Measurements from ENCODE around the gene DEFB132. TPM values are rescaled to one million over a fixed set of nuclear protein-coding genes. Genes with fewer than 3 reads are reported as not detected.

The DEFB132 gene
- total RNA-seq, 4 donors from 2014 or later: 0.34 TPM; not detected in 3

- H3K27ac ChIP-seq: peak overlapping the region; percentile 72
- TF ChIP-seq POLR2AphosphoS5 (IDR thresholded peaks at IDR 0.05) (no peak), EP300 (IDR thresholded peaks at IDR 0.05) (no peak), CTCF (IDR thresholded peaks at IDR 0.05) (no peak), POLR2A (IDR thresholded peaks at IDR 0.05) (no peak)
- WGBS: 49% methylated on average over 2 of the region's 2 CpGs
- no peaks in the 10 kb centered on the region for H3K9me3 ChIP-seq
- no peak for DNase-seq (ENCODE audit: low spot score in 2 of 2)
- H3K27me3 ChIP-seq: no peaks in the 10 kb centered on the region
- no peaks in the 10 kb centered on the region for H3K36me3 ChIP-seq
- peaks cover 13% of the 10 kb centered on the region for H3K4me1 ChIP-seq
- peak overlapping the region; percentile 61 for H3K4me3 ChIP-seq
Measured at GRCh38 chr20:289693-290083, 32.2 kb downstream of the DEFB132 start.

- H3K9me3 ChIP-seq: no peaks in the 10 kb centered on the region
- under 1% methylated on average over 43 of the region's 43 CpGs for WGBS
- H3K36me3 ChIP-seq: no peaks in the 10 kb centered on the region
- H3K27me3 ChIP-seq: no peaks in the 10 kb centered on the region
- peak within 1 kb of the TSS; percentile 61 for H3K4me3 ChIP-seq
- DNase-seq (ENCODE audit: low spot score in 2 of 2): peak; percentile 94
- peaks cover 13% of the 10 kb centered on the region for H3K4me1 ChIP-seq
- TF ChIP-seq EP300 (IDR thresholded peaks at IDR 0.05) (no peak), POLR2A (IDR thresholded peaks at IDR 0.05) (no peak), CTCF (IDR thresholded peaks at IDR 0.05) (peak in 1 of 2 donors; percentile 31)
- H3K27ac ChIP-seq: peak within 1 kb of the TSS; percentile 72
Measured at GRCh38 chr20:290084-290831, 32.7 kb downstream of the DEFB132 start, which contains the start of gene C20orf96. Gene C20orf96 (minus strand): TSS chr20:290750. CDS start chr20:290610, 140 bp downstream.

GRCh38 chr20:294602-295001, 37.1 kb downstream of the DEFB132 start:
- peaks cover 35% of the 10 kb centered on the region for H3K4me1 ChIP-seq
- no peak overlapping the region for H3K27ac ChIP-seq
- no peaks in the 10 kb centered on the region for H3K27me3 ChIP-seq
- TF ChIP-seq POLR2AphosphoS5 (IDR thresholded peaks at IDR 0.05): no peak
- TF ChIP-seq CTCF (IDR thresholded peaks at IDR 0.05): no peak
- no peak for DNase-seq (ENCODE audit: low spot score in 2 of 2)
- WGBS: 93% methylated on average over 5 of the region's 5 CpGs
- no peaks in the 10 kb centered on the region for H3K9me3 ChIP-seq
- H3K36me3 ChIP-seq: no peaks in the 10 kb centered on the region
- no peak overlapping the region for H3K4me3 ChIP-seq

GRCh38 chr20:295804-296203, 38.3 kb downstream of the DEFB132 start:
- WGBS: 78% methylated on average over 4 of the region's 4 CpGs
- no peak overlapping the region for H3K27ac ChIP-seq
- no peaks in the 10 kb centered on the region for H3K36me3 ChIP-seq
- no peaks in the 10 kb centered on the region for H3K27me3 ChIP-seq
- no peaks in the 10 kb centered on the region for H3K9me3 ChIP-seq
- H3K4me3 ChIP-seq: no peak overlapping the region
- TF ChIP-seq CTCF (IDR thresholded peaks at IDR 0.05): no peak
- TF ChIP-seq POLR2A (IDR thresholded peaks at IDR 0.05): no peak
- TF ChIP-seq POLR2AphosphoS5 (IDR thresholded peaks at IDR 0.05): no peak
- no peak for TF ChIP-seq EP300 (IDR thresholded peaks at IDR 0.05)
- DNase-seq (ENCODE audit: low spot score in 2 of 2): no peak
- H3K4me1 ChIP-seq: peaks cover 39% of the 10 kb centered on the region

- peak within 1 kb of the TSS; percentile 98 for H3K27ac ChIP-seq
- no peaks in the 10 kb centered on the region for H3K27me3 ChIP-seq
- H3K9me3 ChIP-seq: no peaks in the 10 kb centered on the region
- TF ChIP-seq CTCF (IDR thresholded peaks at IDR 0.05): no peak
- no peak for TF ChIP-seq EP300 (IDR thresholded peaks at IDR 0.05)
- peak in 2 of 3 donors; percentile 45 to 66 for TF ChIP-seq POLR2AphosphoS5 (IDR thresholded peaks at IDR 0.05)
- TF ChIP-seq POLR2A (IDR thresholded peaks at IDR 0.05): peak in 1 of 2 donors; percentile 58
- DNase-seq (ENCODE audit: low spot score in 2 of 2): peak; percentile 93
- WGBS: under 1% methylated on average over 65 of the region's 99 CpGs
- no peaks in the 10 kb centered on the region for H3K36me3 ChIP-seq
- H3K4me1 ChIP-seq: peaks cover 42% of the 10 kb centered on the region
- peak within 1 kb of the TSS; percentile 73 for H3K4me3 ChIP-seq
Measured at GRCh38 chr20:297098-297924, 39.8 kb downstream of the DEFB132 start, which contains the start of gene ZCCHC3. Gene ZCCHC3 (plus strand): TSS chr20:297570. CDS start chr20:297587, 17 bp downstream.

Measured in suprapubic skin (tissue), 4 donors.